Esophagus muscularis mucosa (tissue), 4 donors: ENCODE measurements around the gene PPP1R12C. TPM values are rescaled to one million over a fixed set of nuclear protein-coding genes. Genes with fewer than 3 reads are reported as not detected.

Experiments
- DNase-seq: peaks from one replicate; pipeline ENCODE4 v3.0.0-alpha.2; 2017; ENCODE audit errors: extremely low spot score
- H3K27ac ChIP-seq, 4 donors: fragments of 200-600 bp; sonication (generic); replicated peaks in 1 of 4; 1 replicate in 3 of 4; 2 replicates in 1 of 4; pipeline ENCODE4 v1.5.1; 2016 to 2019; ENCODE audit warnings: mild to moderate bottlenecking in 1 of 4
- H3K27me3 ChIP-seq, 4 donors: fragments of 200-600 bp; sonication (generic); one replicate each; pipeline versions ENCODE4 v1.5.1 to v1.6.0; 2016 to 2019
- H3K36me3 ChIP-seq, 4 donors: fragments of 200-600 bp; sonication (generic); one replicate each; pipeline ENCODE4 v1.5.1; 2016 to 2019
- H3K4me1 ChIP-seq, 4 donors: fragments of 200-600 bp; sonication (generic); one replicate each; pipeline ENCODE4 v1.5.1; 2016 to 2019
- H3K4me3 ChIP-seq, 4 donors: fragments of 200-600 bp; sonication (generic); 1 replicate in 2 of 4; 2 replicates in 2 of 4; pipeline ENCODE4 v1.5.1; 2016 to 2019; ENCODE audit warnings: mild to moderate bottlenecking in 4 of 4, moderate library complexity in 1 of 4
- H3K9me3 ChIP-seq, 4 donors: fragments of 200-600 bp; sonication (generic); 1 replicate in 3 of 4; 2 replicates in 1 of 4; pipeline ENCODE4 v1.5.1; 2016 to 2019
- EP300 ChIP-seq: sonication (generic); formaldehyde crosslinking; IDR thresholded peaks from one replicate; pipeline ENCODE4 v1.6.1; 2017; ENCODE audit warnings: antibody characterized with exemption
- POLR2A ChIP-seq: fragments of 450-650 bp; IDR thresholded peaks from one replicate; pipeline ENCODE4 v1.6.1; 2017; ENCODE audit warnings: antibody characterized with exemption, moderate library complexity, mild to moderate bottlenecking, low read depth
- POLR2AphosphoS5 ChIP-seq, 2 donors: sonication (generic); formaldehyde crosslinking; IDR thresholded peaks; one replicate each; pipeline ENCODE4 v1.6.1; 2017; ENCODE audit warnings: antibody characterized with exemption in 2 of 2
- WGBS: methylation state at CpG from one replicate; pipeline ENCODE4 v1.1.5; 2018; 5-methylcytosine and 5-hydroxymethylcytosine counted together
- intact Hi-C: fragments of 100-400 bp; cut with DNase I; formaldehyde crosslinking; loops from one replicate; pipeline ENCODE4 v1.15.1; 2023
- total RNA-seq, 4 donors: library from RNA; depleted of rRNA; stranded (reverse); fragments of >200 nt; gene quantifications; one replicate each; pipeline versions ENCODE4 v1.1.0 to v1.2.1, GENCODE V29; 2016
- TF ChIP-seq, protein P1 (sequence below), 3 experiments: fragments of 200-600 bp in 2 of 3; fragments of 450-650 bp in 1 of 3; sonication (generic) in 2 of 3; IDR thresholded peaks; one replicate each; pipeline ENCODE4 v1.5.1; 2017 to 2019; ENCODE audit warnings: antibody characterized with exemption in 3 of 3, mild to moderate bottlenecking in 2 of 3, moderate library complexity in 1 of 3

Gene PPP1R12C
- total RNA-seq, 4 donors from 2014 or later = 257 to 451 (median 351) TPM

DNA sequence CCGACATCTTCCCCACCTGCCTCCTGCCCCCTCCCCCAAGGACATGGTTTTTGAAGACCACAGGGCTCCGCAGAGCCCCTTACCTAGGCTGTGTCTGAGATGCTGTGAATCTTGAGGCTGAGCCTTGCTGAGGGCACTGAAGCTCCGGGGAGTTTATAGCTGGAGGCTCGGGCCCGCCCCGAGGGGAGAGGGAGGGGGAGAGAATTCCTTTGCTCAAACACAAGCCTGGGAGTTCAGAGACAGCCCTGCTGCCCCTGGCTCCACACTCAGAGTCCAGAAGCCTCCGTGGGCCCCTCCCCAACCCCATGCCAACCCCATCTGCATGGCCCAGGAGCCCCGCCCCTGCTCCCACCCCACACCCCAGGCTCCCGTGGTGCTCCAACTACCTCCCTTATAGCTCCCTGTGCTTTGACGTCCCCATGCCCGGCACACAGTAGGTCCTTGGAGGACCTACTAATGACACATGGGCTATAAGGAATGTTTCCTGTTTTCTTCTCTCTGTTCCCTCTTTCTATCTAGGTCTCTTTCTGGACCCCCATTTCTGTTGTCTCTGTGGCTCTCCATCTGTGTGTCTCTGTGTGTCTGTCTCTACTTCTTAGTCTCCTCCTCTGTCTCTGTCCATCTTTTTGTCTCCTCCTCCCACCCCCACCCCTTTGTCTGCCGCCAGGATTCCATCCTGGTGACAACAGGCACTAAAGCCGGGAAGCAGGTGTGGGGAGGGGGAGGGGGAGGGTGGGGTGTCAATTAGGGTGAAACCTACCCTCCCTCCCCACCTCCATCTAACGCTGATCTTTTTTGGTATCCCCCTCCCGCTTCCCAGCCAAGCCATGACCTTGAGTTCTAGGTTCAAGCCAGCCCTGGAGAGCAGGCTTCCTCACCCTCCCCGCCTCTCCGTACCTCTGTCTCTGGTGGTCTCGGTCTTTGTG, 31.9 kb upstream of the PPP1R12C start, which contains the start of gene TNNT1:
TNNT1 (minus strand) TSS at position 129 of the 926 bp plus-strand sequence. CDS start 2,049 bp downstream, outside the sequence.
- intact Hi-C loops = loop anchor here (10.0 kb wide), 1 partner anchor 265 kb away; no protein-coding TSS in a partner anchor
- Histone ChIP-seq H3K9me3 (no peaks in the 10 kb centered on the region), H3K27me3 (peaks cover 0 to 97% (median 40%) of the 10 kb centered on the region in 4 donors), H3K4me1 (peaks cover 9 to 17% (median 15%) of the 10 kb centered on the region in 4 donors), H3K27ac (no peak within 1 kb of the TSS), H3K36me3 (peaks cover 0 to 33% (median 0%) of the 10 kb centered on the region in 4 donors), H3K4me3 (no peak within 1 kb of the TSS)
- 9% methylated on average over 13 of the region's 18 CpGs for WGBS
- TF ChIP-seq EP300 (no peak), POLR2A (peak; percentile 21)
- DNase-seq = no peak

GRCh38 chr19:55147545-55148251, 30.3 kb upstream of the PPP1R12C start:
- no peak overlapping the region for H3K4me3 ChIP-seq
- DNase-seq = no peak
- TF ChIP-seq EP300 = no peak
- H3K4me1 ChIP-seq = peaks cover 9 to 17% (median 15%) of the 10 kb centered on the region in 4 donors
- intact Hi-C loops = loop anchor here (10.0 kb wide), 1 partner anchor 267 kb away; no protein-coding TSS in a partner anchor
- peaks cover 0 to 16% (median 0%) of the 10 kb centered on the region in 4 donors for H3K36me3 ChIP-seq
- no peaks in the 10 kb centered on the region for H3K9me3 ChIP-seq
- peaks cover 0 to 97% (median 46%) of the 10 kb centered on the region in 4 donors for H3K27me3 ChIP-seq
- no peak overlapping the region for H3K27ac ChIP-seq
- WGBS = 22% methylated on average over 7 of the region's 9 CpGs

DNA sequence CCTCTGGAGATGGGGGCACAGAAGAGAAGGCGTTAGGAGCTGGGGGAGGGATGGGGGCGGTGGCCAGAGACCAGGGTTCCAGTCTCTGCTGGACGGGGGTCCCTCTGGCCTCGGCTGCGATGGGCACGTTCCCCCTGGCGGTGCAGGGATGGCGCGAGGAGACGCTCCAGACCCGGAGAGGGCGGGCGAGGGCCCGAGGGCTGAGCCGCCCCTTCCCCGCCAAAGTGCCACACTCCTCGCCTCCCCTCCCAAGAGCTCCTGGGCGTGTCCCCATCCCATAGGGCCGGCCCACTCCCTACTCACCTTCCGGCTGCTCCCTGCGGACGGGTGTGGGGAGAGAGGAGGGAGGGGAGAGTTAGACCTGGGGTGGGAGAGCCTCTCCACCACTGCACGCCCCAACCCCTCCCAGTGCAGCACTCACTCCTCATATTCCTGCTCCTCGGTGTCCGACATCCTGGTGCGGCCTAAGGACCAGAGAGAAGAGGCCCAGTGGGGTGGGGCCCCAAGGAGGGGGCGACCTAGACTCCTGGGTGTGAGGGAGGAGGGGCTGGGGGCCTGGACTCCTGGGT, 29.4 kb upstream of the PPP1R12C start:
- peaks cover 0 to 100% (median 50%) of the 10 kb centered on the region in 4 donors for H3K27me3 ChIP-seq
- intact Hi-C loops = loop anchor here (10.0 kb wide), 1 partner anchor 268 kb away; no protein-coding TSS in a partner anchor
- WGBS = 3% methylated on average over 15 of the region's 27 CpGs
- H3K4me3 ChIP-seq = peak overlapping the region in 1 of 4 donors; percentile 23
- TF ChIP-seq POLR2A = no peak
- TF ChIP-seq POLR2AphosphoS5 (IDR thresholded peaks at IDR 0.05) = no peak
- no peak for TF ChIP-seq EP300
- TF ChIP-seq, protein P1, sequence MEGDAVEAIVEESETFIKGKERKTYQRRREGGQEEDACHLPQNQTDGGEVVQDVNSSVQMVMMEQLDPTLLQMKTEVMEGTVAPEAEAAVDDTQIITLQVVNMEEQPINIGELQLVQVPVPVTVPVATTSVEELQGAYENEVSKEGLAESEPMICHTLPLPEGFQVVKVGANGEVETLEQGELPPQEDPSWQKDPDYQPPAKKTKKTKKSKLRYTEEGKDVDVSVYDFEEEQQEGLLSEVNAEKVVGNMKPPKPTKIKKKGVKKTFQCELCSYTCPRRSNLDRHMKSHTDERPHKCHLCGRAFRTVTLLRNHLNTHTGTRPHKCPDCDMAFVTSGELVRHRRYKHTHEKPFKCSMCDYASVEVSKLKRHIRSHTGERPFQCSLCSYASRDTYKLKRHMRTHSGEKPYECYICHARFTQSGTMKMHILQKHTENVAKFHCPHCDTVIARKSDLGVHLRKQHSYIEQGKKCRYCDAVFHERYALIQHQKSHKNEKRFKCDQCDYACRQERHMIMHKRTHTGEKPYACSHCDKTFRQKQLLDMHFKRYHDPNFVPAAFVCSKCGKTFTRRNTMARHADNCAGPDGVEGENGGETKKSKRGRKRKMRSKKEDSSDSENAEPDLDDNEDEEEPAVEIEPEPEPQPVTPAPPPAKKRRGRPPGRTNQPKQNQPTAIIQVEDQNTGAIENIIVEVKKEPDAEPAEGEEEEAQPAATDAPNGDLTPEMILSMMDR (IDR thresholded peaks at IDR 0.05) = no peak
- no peak for DNase-seq
- H3K27ac ChIP-seq = no peak overlapping the region
- H3K9me3 ChIP-seq = no peaks in the 10 kb centered on the region
- H3K36me3 ChIP-seq = peaks cover 0 to 11% (median 0%) of the 10 kb centered on the region in 4 donors
- peaks cover 9 to 20% (median 17%) of the 10 kb centered on the region in 4 donors for H3K4me1 ChIP-seq

DNA sequence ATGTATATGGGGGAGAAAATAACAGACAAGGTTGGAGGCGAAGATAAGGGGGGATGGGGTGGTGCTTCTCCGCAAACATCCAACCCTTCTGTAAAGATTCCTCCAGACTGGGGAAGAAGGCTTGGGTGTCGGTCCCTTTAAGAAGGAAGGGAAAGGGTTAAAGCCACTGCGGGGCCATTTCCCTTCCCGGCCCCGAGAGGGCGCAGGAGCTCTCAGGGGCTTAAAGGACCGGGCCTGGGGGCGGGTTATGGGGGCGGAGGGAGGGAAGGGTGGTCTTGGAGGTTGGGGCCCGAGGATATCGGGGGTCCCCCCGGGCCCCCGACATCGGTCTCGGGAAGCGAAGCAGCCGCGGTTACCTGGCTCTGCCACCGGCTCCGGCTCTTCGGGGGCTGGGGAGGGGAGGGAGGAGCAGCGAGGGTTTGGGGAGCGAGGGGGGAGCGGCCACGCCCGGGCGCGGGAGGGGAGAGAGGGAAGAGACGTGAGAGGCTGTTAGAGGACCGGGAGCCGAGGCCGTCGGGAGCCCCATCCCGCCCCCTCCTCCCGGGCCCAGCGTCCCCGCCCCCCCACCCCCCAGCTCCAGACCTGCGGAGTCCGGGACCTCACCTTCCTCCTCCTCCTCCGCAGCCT, 28.8 kb upstream of the PPP1R12C start:
- Histone ChIP-seq H3K27ac (no peak overlapping the region), H3K4me1 (peaks cover 9 to 26% (median 22%) of the 10 kb centered on the region in 4 donors), H3K36me3 (peaks cover 0 to 5% (median 0%) of the 10 kb centered on the region in 4 donors), H3K9me3 (no peaks in the 10 kb centered on the region), H3K27me3 (peaks cover 0 to 100% (median 55%) of the 10 kb centered on the region in 4 donors), H3K4me3 (peak overlapping the region in 1 of 4 donors; percentile 23)
- no peak for DNase-seq
- intact Hi-C loops = loop anchor here (10.0 kb wide), 1 partner anchor 269 kb away; no protein-coding TSS in a partner anchor
- TF ChIP-seq, protein P1 (IDR thresholded peaks at IDR 0.05) = peak in 1 of 3 experiments; percentile 21
- TF ChIP-seq EP300 (no peak), POLR2A (no peak), POLR2AphosphoS5 (IDR thresholded peaks at IDR 0.05) (no peak)
- 3% methylated on average over 18 of the region's 41 CpGs for WGBS

GRCh38 chr19:55145232-55145631, 27.8 kb upstream of the PPP1R12C start:
- H3K4me1 ChIP-seq = peaks cover 9 to 30% (median 25%) of the 10 kb centered on the region in 4 donors
- H3K9me3 ChIP-seq = no peaks in the 10 kb centered on the region
- H3K27me3 ChIP-seq = peaks cover 0 to 100% (median 58%) of the 10 kb centered on the region in 4 donors
- DNase-seq = no peak
- intact Hi-C loops = loop anchor here (10.0 kb wide), 1 partner anchor 270 kb away; no protein-coding TSS in a partner anchor
- TF ChIP-seq POLR2A = no peak
- no peak for TF ChIP-seq POLR2AphosphoS5 (IDR thresholded peaks at IDR 0.05)
- no peak for TF ChIP-seq EP300
- TF ChIP-seq, protein P1 (IDR thresholded peaks at IDR 0.05) = no peak
- H3K4me3 ChIP-seq = no peak overlapping the region
- H3K36me3 ChIP-seq = no peaks in the 10 kb centered on the region
- WGBS = 23% methylated on average over 3 of the region's 3 CpGs
- H3K27ac ChIP-seq = no peak overlapping the region
